Brain microvascular endothelial cell (primary cell): ENCODE results near the gene YIPF4.
"Not testable (repeated sequence)": the region's sequence is repeated elsewhere in the genome, so short reads cannot be mapped to it uniquely, and the experiment has no call there.

Source experiments
- DNase-seq: peaks from one replicate; pipeline ENCODE4 v3.0.0-alpha.2; 2020
- H3K27ac ChIP-seq: fragments of 250-450 bp; sonication (Bioruptor Pico); 2 replicates; pipeline ENCODE4 v1.5.1; 2020; ENCODE audit warnings: mild to moderate bottlenecking, moderate library complexity
- H3K27me3 ChIP-seq: fragments of 250-450 bp; sonication (Bioruptor Pico); replicated peaks from 2 replicates; pipeline ENCODE4 v1.5.1; 2020; ENCODE audit warnings: mild to moderate bottlenecking
- H3K36me3 ChIP-seq: fragments of 250-450 bp; sonication (Bioruptor Pico); replicated peaks from 2 replicates; pipeline ENCODE4 v1.5.1; 2020; ENCODE audit warnings: mild to moderate bottlenecking
- H3K4me3 ChIP-seq: 2 replicates; pipeline ENCODE4 v1.5.1; 2011; ENCODE audit warnings: low read depth, mild to moderate bottlenecking, control low read depth, low read length, moderate library complexity
- CTCF ChIP-seq: IDR thresholded peaks from 2 replicates; pipeline ENCODE4 v1.5.1; 2011; ENCODE audit warnings: low read depth, mild to moderate bottlenecking, moderate library complexity, low read length, control low read depth, inconsistent platforms; ENCODE audit errors: missing control alignments
- in situ Hi-C: cut with HindIII; loops from 2 replicates; pipeline ENCODE4 v1.10.0; 2017; ENCODE audit warnings: low sequenced_read_pairs, low pct_ligation_motif_present

YIPF4 gene

DNA sequence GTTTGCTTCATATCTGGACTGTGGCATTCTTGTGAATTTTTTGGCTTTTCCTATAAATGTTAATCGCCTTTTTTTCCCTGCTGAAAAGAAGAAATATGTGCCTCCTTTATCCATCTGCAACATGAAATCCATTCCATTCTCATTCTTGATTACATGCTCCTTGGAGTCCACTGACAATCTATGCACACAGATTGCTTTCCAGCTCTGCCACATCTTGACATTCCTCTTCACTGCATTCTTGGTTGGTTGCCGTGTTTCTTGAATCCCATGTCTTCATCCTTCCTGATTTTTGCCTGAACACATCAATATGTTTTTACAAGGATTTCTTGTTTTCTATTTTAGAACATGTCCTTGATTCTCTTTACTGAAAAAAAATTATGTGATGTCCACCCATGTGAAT lies 52.4 kb downstream of the YIPF4 start:
- Histone ChIP-seq H3K27me3 (no peaks in the 10 kb centered on the region), H3K27ac (no peak overlapping the region), H3K36me3 (no peaks in the 10 kb centered on the region), H3K4me3 (no peak overlapping the region)
- no peak for TF ChIP-seq CTCF
- in situ Hi-C loops, result no loop called here
- no peak for DNase-seq

DNA sequence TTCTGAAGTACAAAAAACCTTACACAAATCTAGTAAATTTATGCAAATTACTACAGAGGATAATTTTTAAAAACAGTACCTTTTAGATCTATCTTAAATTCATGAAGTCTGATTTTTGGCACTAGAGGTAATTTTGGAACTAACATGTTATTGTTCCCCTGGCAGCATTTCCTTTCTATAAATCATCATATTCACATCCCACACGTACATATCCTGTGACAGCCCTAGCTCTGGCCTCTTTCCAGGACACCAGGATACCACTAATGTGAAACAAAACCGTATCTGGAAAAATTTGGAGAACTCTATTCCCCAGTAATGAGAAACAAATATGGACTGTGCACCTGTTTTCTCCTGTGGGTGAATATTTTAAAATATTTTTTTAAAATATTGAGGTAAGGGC lies 65.1 kb downstream of the YIPF4 start:
- TF ChIP-seq CTCF, result no peak
- Histone ChIP-seq H3K4me3 (no peak overlapping the region), H3K27me3 (no peaks in the 10 kb centered on the region), H3K27ac (no peak overlapping the region), H3K36me3 (no peaks in the 10 kb centered on the region)
- in situ Hi-C loops, result no loop called here
- no peak for DNase-seq

GRCh38 chr2:32350797-32351196 lies 73.1 kb downstream of the YIPF4 start:
- H3K36me3 ChIP-seq, H3K4me3 ChIP-seq, H3K27ac ChIP-seq, in situ Hi-C loops, DNase-seq, H3K27me3 ChIP-seq: not testable (repeated sequence)

- DNase-seq, result no peak
- TF ChIP-seq CTCF, result no peak
These were observed 78.4 kb downstream of the YIPF4 start for GRCh38 chr2:32355976-32356680.

GRCh38 chr2:32356681-32357317 lies 79.1 kb downstream of the YIPF4 start, which contains the start of gene BIRC6:
Gene BIRC6, plus strand, starts transcription at chr2:32357023. Its CDS starts 139 bp downstream, at chr2:32357162.
- in situ Hi-C loops, result no loop called here
- TF ChIP-seq CTCF, result no peak
- no peaks in the 10 kb centered on the region for H3K36me3 ChIP-seq
- H3K27ac ChIP-seq, result peak within 1 kb of the TSS; percentile 82
- H3K4me3 ChIP-seq, result peak within 1 kb of the TSS; percentile 95
- DNase-seq, result peak; percentile 95
- no peaks in the 10 kb centered on the region for H3K27me3 ChIP-seq

More at GRCh38 chr2:32355976-32356680, 78.4 kb downstream of the YIPF4 start:
- Histone ChIP-seq H3K27me3 (no peaks in the 10 kb centered on the region), H3K4me3 (peak overlapping the region; percentile 95), H3K36me3 (no peaks in the 10 kb centered on the region), H3K27ac (peak overlapping the region; percentile 82)
- in situ Hi-C loops, result no loop called here

GRCh38 chr2:32357318-32358110 lies 79.8 kb downstream of the YIPF4 start:
- DNase-seq, result peak; percentile 24
- in situ Hi-C loops, result no loop called here
- no peak for TF ChIP-seq CTCF
- H3K27me3 ChIP-seq, result no peaks in the 10 kb centered on the region
- peak overlapping the region; percentile 95 for H3K4me3 ChIP-seq
- peak overlapping the region; percentile 82 for H3K27ac ChIP-seq
- H3K36me3 ChIP-seq, result no peaks in the 10 kb centered on the region
